Measurements from ENCODE around the gene BAZ1A.

DNA sequence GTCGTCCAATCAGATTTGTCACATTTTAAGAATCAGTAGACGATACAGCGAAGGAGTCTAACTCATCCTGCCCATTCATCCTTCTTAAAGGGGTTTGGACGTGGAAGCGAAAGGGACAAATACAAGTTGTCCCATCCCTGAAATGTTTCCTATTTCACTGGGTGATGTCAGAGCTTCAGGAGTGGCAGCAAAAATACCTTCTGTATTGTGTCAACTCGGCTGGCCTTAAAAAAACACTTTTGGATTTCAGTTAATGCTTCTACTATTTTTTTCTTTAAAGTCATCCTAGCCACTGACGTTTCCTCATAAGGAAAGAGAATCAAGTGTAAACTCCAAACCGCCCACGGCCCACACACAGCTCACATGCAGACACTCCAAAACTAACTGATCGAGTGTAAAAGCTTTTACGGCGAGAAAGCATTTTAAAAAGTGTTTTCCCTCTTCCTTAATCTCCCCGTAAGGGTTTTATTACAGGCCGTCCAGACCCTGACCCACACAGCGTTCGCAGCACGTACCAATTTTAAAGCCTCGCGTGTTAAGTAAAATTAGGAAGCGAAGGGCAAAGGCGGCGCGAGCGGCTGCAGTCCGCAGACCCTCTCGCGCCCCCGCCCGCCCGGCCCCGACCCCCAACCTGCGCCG, 161.4 kb downstream of the BAZ1A start:
- TF ChIP-seq, protein P1, sequence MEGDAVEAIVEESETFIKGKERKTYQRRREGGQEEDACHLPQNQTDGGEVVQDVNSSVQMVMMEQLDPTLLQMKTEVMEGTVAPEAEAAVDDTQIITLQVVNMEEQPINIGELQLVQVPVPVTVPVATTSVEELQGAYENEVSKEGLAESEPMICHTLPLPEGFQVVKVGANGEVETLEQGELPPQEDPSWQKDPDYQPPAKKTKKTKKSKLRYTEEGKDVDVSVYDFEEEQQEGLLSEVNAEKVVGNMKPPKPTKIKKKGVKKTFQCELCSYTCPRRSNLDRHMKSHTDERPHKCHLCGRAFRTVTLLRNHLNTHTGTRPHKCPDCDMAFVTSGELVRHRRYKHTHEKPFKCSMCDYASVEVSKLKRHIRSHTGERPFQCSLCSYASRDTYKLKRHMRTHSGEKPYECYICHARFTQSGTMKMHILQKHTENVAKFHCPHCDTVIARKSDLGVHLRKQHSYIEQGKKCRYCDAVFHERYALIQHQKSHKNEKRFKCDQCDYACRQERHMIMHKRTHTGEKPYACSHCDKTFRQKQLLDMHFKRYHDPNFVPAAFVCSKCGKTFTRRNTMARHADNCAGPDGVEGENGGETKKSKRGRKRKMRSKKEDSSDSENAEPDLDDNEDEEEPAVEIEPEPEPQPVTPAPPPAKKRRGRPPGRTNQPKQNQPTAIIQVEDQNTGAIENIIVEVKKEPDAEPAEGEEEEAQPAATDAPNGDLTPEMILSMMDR (IDR thresholded peaks at IDR 0.05): no peak
- no peak for TF ChIP-seq POLR2AphosphoS5 (IDR thresholded peaks at IDR 0.05; ENCODE audit: low read depth, low read length)
- TF ChIP-seq SIN3A (IDR thresholded peaks at IDR 0.05; ENCODE audit: borderline replicate concordance, insufficient read depth, low read depth, low read length): no peak
- TF ChIP-seq, protein P2, sequence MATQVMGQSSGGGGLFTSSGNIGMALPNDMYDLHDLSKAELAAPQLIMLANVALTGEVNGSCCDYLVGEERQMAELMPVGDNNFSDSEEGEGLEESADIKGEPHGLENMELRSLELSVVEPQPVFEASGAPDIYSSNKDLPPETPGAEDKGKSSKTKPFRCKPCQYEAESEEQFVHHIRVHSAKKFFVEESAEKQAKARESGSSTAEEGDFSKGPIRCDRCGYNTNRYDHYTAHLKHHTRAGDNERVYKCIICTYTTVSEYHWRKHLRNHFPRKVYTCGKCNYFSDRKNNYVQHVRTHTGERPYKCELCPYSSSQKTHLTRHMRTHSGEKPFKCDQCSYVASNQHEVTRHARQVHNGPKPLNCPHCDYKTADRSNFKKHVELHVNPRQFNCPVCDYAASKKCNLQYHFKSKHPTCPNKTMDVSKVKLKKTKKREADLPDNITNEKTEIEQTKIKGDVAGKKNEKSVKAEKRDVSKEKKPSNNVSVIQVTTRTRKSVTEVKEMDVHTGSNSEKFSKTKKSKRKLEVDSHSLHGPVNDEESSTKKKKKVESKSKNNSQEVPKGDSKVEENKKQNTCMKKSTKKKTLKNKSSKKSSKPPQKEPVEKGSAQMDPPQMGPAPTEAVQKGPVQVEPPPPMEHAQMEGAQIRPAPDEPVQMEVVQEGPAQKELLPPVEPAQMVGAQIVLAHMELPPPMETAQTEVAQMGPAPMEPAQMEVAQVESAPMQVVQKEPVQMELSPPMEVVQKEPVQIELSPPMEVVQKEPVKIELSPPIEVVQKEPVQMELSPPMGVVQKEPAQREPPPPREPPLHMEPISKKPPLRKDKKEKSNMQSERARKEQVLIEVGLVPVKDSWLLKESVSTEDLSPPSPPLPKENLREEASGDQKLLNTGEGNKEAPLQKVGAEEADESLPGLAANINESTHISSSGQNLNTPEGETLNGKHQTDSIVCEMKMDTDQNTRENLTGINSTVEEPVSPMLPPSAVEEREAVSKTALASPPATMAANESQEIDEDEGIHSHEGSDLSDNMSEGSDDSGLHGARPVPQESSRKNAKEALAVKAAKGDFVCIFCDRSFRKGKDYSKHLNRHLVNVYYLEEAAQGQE (IDR thresholded peaks at IDR 0.05; ENCODE audit: insufficient read depth in 1 of 2, low read depth in 2 of 2, low read length in 1 of 2): no peak
- TF ChIP-seq TCF7L2 (IDR thresholded peaks at IDR 0.05; ENCODE audit: low read depth, low read length): no peak

Data from Panc1 (cell line).